H1 (cell line): ENCODE measurements around the gene AHDC1. TPM values are rescaled to one million over a fixed set of nuclear protein-coding genes. Genes with fewer than 3 reads are reported as not detected.
A peak's percentile ranks its signal among the peaks of the same experiment; 100 is the strongest.

ENCODE experiments used
- CTCF ChIA-PET: fragments of 300-600 bp; sonication (Branson Sonifier 250); formaldehyde crosslinking; loops from one replicate; lab custom pipeline; 2021; ENCODE audit not compliant: partially characterized antibody; lab: Charles Lee
- POLR2A ChIA-PET: fragments of 300-600 bp; sonication (Branson Sonifier 250); formaldehyde crosslinking; loops from one replicate; lab custom pipeline; 2021; ENCODE audit warnings: inconsistent platforms; ENCODE audit not compliant: partially characterized antibody; lab: Charles Lee
- DNase-seq, 2 experiments: peaks; one replicate each; pipeline versions ENCODE4 v3.0.0 to v3.0.0-alpha.2; 2010 to 2022; ENCODE audit warnings: low spot score in 2 of 2, low read depth in 1 of 2, mixed read lengths in 1 of 2
- FAIRE-seq: peaks from 2 replicates; lab custom pipeline; 2011; peaks lifted over from hg19 to GRCh38; lab: Jason Lieb, UNC
- H2AFZ ChIP-seq: 2 replicates; pipeline ENCODE4 v1.8.1; 2012; ENCODE audit warnings: low read length, inconsistent platforms
- H2AK5ac ChIP-seq: 2 replicates; pipeline ENCODE4 v1.6.1; 2013; ENCODE audit warnings: low read depth, low read length
- H2BK120ac ChIP-seq: replicated peaks from 2 replicates; pipeline ENCODE3; 2013; ENCODE audit warnings: low read depth, low read length, inconsistent platforms
- H2BK12ac ChIP-seq: 2 replicates; pipeline ENCODE4 v1.6.1; 2013; ENCODE audit warnings: low read depth, low read length
- H2BK15ac ChIP-seq: 2 replicates; pipeline ENCODE4 v1.6.1; 2013; ENCODE audit warnings: low read length
- H2BK20ac ChIP-seq: 2 replicates; pipeline ENCODE4 v1.6.1; 2013; ENCODE audit warnings: low read length
- H2BK5ac ChIP-seq: 2 replicates; pipeline ENCODE4 v1.6.1; 2013; ENCODE audit warnings: low read depth, low read length
- H3K14ac ChIP-seq: 2 replicates; pipeline ENCODE4 v1.6.1; 2013; ENCODE audit warnings: inconsistent platforms; ENCODE audit not compliant: insufficient read length
- H3K18ac ChIP-seq: 2 replicates; pipeline ENCODE4 v1.6.1; 2013; ENCODE audit warnings: low read length; ENCODE audit errors: extremely low read depth
- H3K23ac ChIP-seq: 2 replicates; pipeline ENCODE4 v1.6.1; 2013; ENCODE audit warnings: inconsistent platforms; ENCODE audit not compliant: insufficient read length
- H3K23me2 ChIP-seq: 2 replicates; pipeline ENCODE4 v1.6.1; 2013; ENCODE audit warnings: low read depth, low read length
- H3K27ac ChIP-seq: 2 replicates; pipeline ENCODE4 v1.6.1; 2011; ENCODE audit warnings: low read depth, low read length, inconsistent platforms
- H3K27me3 ChIP-seq, 4 experiments: replicated peaks in 1 of 4; 1 replicate in 1 of 4; 2 replicates in 3 of 4; pipeline versions ENCODE4 v1.6.1 to v1.8.1; 2011 to 2013; ENCODE audit warnings: low read length in 3 of 4, mild to moderate bottlenecking in 3 of 4, inconsistent platforms in 2 of 4, mixed read lengths in 2 of 4, moderate library complexity in 1 of 4; ENCODE audit not compliant: control insufficient read depth in 3 of 4, insufficient read depth in 3 of 4; ENCODE audit errors: extremely low read depth in 1 of 4
- H3K36me3 ChIP-seq, 4 experiments: 2 replicates each; pipeline versions ENCODE4 v1.6.1 to v1.8.1; 2011 to 2013; ENCODE audit warnings: mild to moderate bottlenecking in 4 of 4, low read length in 3 of 4, moderate library complexity in 2 of 4, control low read depth in 1 of 4, inconsistent platforms in 1 of 4; ENCODE audit not compliant: insufficient read depth in 4 of 4, control insufficient read depth in 2 of 4
- H3K4ac ChIP-seq: replicated peaks from 2 replicates; pipeline ENCODE3; 2013; ENCODE audit warnings: low read length, low read depth, mixed read lengths, inconsistent platforms; ENCODE audit not compliant: insufficient read length
- H3K4me1 ChIP-seq, 4 experiments: replicated peaks in 1 of 4; 1 replicate in 1 of 4; 2 replicates in 3 of 4; pipeline versions ENCODE4 v1.6.1 to v1.8.1; 2011 to 2013; ENCODE audit warnings: low read length in 3 of 4, inconsistent platforms in 2 of 4, mixed read lengths in 1 of 4; ENCODE audit not compliant: insufficient read depth in 4 of 4, control insufficient read depth in 3 of 4
- H3K4me2 ChIP-seq, 2 experiments: 2 replicates each; pipeline versions ENCODE4 v1.6.1 to v1.8.1; 2011 to 2013; ENCODE audit warnings: low read depth in 2 of 2, low read length in 2 of 2, control low read depth in 1 of 2, inconsistent platforms in 1 of 2, mild to moderate bottlenecking in 1 of 2; ENCODE audit not compliant: insufficient read depth in 1 of 2
- H3K4me3 ChIP-seq, 4 experiments: fragments of 200-600, 300-600 bp in 1 of 4; sonication (generic), shearing (Covaris generic), sonication (Bioruptor Twin) in 1 of 4; 2 replicates each; pipeline versions ENCODE4 v1.5.1 to v1.8.1; 2011 to 2016; ENCODE audit warnings: low read length in 4 of 4, low read depth in 3 of 4, control low read depth in 2 of 4, inconsistent platforms in 2 of 4, mild to moderate bottlenecking in 2 of 4, mixed read lengths in 1 of 4, moderate library complexity in 1 of 4; ENCODE audit not compliant: insufficient read depth in 2 of 4; ENCODE audit errors: extremely low read depth in 1 of 4
- H3K56ac ChIP-seq: replicated peaks from 2 replicates; pipeline ENCODE3; 2013; ENCODE audit warnings: low read depth, mild to moderate bottlenecking, mixed read lengths, low read length, inconsistent platforms; ENCODE audit not compliant: insufficient read length
- H3K79me1 ChIP-seq: 2 replicates; pipeline ENCODE4 v1.6.1; 2013; ENCODE audit warnings: low read depth, low read length, control low read depth
- H3K79me2 ChIP-seq, 2 experiments: 2 replicates each; pipeline versions ENCODE4 v1.6.1 to v1.8.1; 2012 to 2013; ENCODE audit warnings: low read length in 2 of 2, mild to moderate bottlenecking in 2 of 2, inconsistent platforms in 1 of 2; ENCODE audit not compliant: insufficient read depth in 2 of 2, control insufficient read depth in 1 of 2
- H3K9ac ChIP-seq, 4 experiments: replicated peaks in 1 of 4; 1 replicate in 1 of 4; 2 replicates in 3 of 4; pipeline versions ENCODE4 v1.6.1 to v1.8.1; 2011 to 2013; ENCODE audit warnings: low read depth in 3 of 4, low read length in 3 of 4, control low read depth in 2 of 4, mild to moderate bottlenecking in 2 of 4, moderate library complexity in 2 of 4, inconsistent platforms in 1 of 4; ENCODE audit errors: extremely low read depth in 1 of 4
- H3K9me3 ChIP-seq, 2 experiments: 2 replicates each; pipeline versions ENCODE4 v1.6.1 to v1.8.1; 2012 to 2013; ENCODE audit warnings: mild to moderate bottlenecking in 2 of 2, moderate library complexity in 2 of 2, control low read depth in 1 of 2, inconsistent platforms in 1 of 2, low read depth in 1 of 2, low read length in 1 of 2, mixed read lengths in 1 of 2; ENCODE audit not compliant: insufficient read depth in 2 of 2
- H4K20me1 ChIP-seq, 2 experiments: replicated peaks in 1 of 2; 2 replicates each; pipeline versions ENCODE3 to v1.8.1; 2011 to 2013; ENCODE audit warnings: inconsistent platforms in 2 of 2, low read length in 2 of 2, mild to moderate bottlenecking in 1 of 2; ENCODE audit not compliant: insufficient read depth in 2 of 2, control insufficient read depth in 1 of 2
- H4K5ac ChIP-seq: 2 replicates; pipeline ENCODE4 v1.6.1; 2013; ENCODE audit warnings: low read length, low read depth, mixed read lengths, inconsistent platforms; ENCODE audit not compliant: insufficient read length
- H4K8ac ChIP-seq: 2 replicates; pipeline ENCODE4 v1.8.0; 2013; ENCODE audit warnings: mild to moderate bottlenecking, moderate library complexity, low read length, inconsistent platforms; ENCODE audit not compliant: insufficient read depth; ENCODE audit errors: extremely low read depth
- H4K91ac ChIP-seq: replicated peaks from 2 replicates; pipeline ENCODE3; 2013; ENCODE audit warnings: low read length, mixed read lengths, inconsistent platforms; ENCODE audit not compliant: insufficient read length
- KDM1A ChIP-seq: fragments of 200-600, 300-600 bp; sonication (generic); IDR thresholded peaks from 2 replicates; pipeline ENCODE4 v1.7.1; 2016; ENCODE audit warnings: mild to moderate bottlenecking, low read length, borderline replicate concordance
- NRF1 ChIP-seq: IDR thresholded peaks from 2 replicates; pipeline ENCODE4 v1.6.1; 2011; ENCODE audit warnings: mild to moderate bottlenecking, low read depth, low read length, improper control_type of control experiment
- POU5F1 ChIP-seq: IDR thresholded peaks from 2 replicates; pipeline ENCODE4 v1.6.1; 2011; ENCODE audit warnings: low read depth, mild to moderate bottlenecking, low read length, moderate library complexity
- RAD21 ChIP-seq, 2 experiments: IDR thresholded peaks in 1 of 2; conservative IDR thresholded peaks in 1 of 2; 2 replicates each; pipeline ENCODE4 v1.6.1; 2011; ENCODE audit warnings: low read depth in 2 of 2, low read length in 2 of 2, improper control_type of control experiment in 1 of 2, inconsistent platforms in 1 of 2, mild to moderate bottlenecking in 1 of 2, moderate library complexity in 1 of 2
- TAF1 ChIP-seq: IDR thresholded peaks from 2 replicates; pipeline ENCODE4 v1.6.1; 2011; ENCODE audit warnings: mild to moderate bottlenecking, low read depth, low read length
- WGBS, 2 experiments: shearing (Covaris generic) in 1 of 2; methylation state at CpG; one replicate each; pipeline versions ENCODE4 v1.1.6 to v1.1.7; 2013 to 2015; ENCODE audit warnings: low lambda C conversion rate in 2 of 2, mixed read lengths in 2 of 2, inconsistent platforms in 1 of 2, low coverage in 1 of 2, missing lambda C conversion rate in 1 of 2; ENCODE audit not compliant: insufficient replicate concordance in 2 of 2, insufficient coverage in 1 of 2, insufficient read length in 1 of 2; ENCODE audit errors: extremely low coverage in 1 of 2, missing lambda C conversion rate in 1 of 2; 5-methylcytosine and 5-hydroxymethylcytosine counted together
- polyA plus RNA-seq, 7 experiments: library from polyadenylated mRNA; depleted of rRNA in 3 of 7; stranded (reverse) in 5 of 7; unstranded in 2 of 7; fragments of >200 nt in 5 of 7; fragments of 200-250 nt in 2 of 7; gene quantifications; 1 replicate in 5 of 7; 2 replicates in 1 of 7; 4 replicates in 1 of 7; pipeline versions ENCODE4 v1.2.1 to v1.2.3, GENCODE V29; 2011 to 2013; ENCODE audit warnings: missing spikeins in 2 of 7, mixed read lengths in 2 of 7
- total RNA-seq: library from RNA; stranded (reverse); fragmentation: NEBNext Ultra II Directional; extraction: Animal tissue kit (Norgen Biotek cat#: 25700); gene quantifications from 2 replicates; pipeline ENCODE4 v1.2.1, GENCODE V29; 2021

AHDC1 gene
- total and polyA plus RNA-seq, 2 of the 8 experiments (the other 6 are each of a cell fraction or from before 2014, with no cell fraction given), result 4.4 to 35.1 TPM

DNA sequence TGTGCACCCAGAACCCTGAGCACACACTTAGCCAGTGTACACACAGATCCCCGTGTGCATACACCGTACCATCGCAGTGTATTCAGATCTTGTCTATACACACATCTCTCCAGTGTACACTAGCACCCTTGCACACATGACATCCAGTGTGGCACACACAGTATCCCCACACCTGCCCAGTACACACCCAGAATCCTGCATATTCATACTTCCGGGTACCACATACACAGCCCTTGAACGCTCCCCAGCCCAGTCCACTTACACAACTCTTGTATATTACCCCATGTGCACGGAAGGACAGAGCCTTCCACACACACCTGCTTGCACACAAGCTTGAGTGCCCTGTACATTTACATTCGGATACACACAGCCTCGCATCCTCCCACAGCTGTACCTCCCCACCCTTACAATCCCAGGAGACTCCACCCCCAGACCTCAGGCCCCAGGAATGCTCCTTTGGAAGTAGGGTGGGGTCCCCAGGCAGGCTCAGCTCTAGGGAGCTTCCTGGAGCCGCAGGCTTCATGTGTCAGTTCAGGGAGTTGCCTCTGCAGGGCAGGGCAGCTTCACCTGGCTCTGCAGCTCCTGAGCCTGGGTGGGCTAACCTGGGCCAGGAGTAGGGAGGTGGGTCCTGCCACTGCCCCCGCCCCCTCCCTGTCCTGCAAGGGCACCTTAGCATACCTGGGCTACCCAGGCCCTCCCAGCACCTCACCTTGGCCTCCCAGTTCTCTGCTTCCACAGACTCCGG is 46.2 kb downstream of the AHDC1 start:
- 80% methylated on average over 11 of the region's 11 CpGs; no CpG with 5 or more reads in 1 of the 2 experiments for WGBS, 2 experiments
- Histone ChIP-seq H4K5ac (no peak overlapping the region), H4K20me1 (peaks cover 1 to 19% of the 10 kb centered on the region in 2 experiments), H2AK5ac (peak overlapping the region; percentile 44; the same call in 1 of the 2 replicates), H3K36me3 (peaks cover 0 to 3% (median 0%) of the 10 kb centered on the region in 4 experiments; a peak in 1 of 8 replicates), H3K4me2 (peak overlapping the region; percentile 26 to 31), H3K56ac (no peak overlapping the region), H3K23me2 (peaks cover 2% of the 10 kb centered on the region; the same call in 1 of the 2 replicates), H3K27ac (no peak overlapping the region; the same call in 1 of the 2 replicates), H2BK15ac (peak overlapping the region; percentile 83; the same call in 1 of the 2 replicates), H2BK20ac (0 out of 2 replicates have a peak overlapping the region, but pooled peaks have one; percentile 77), H2BK12ac (peak overlapping the region; percentile 94; the same call in 1 of the 2 replicates), H4K91ac (peak overlapping the region; percentile 5), H2BK5ac (peak overlapping the region; percentile 22; the same call in 1 of the 2 replicates), H4K8ac (peak overlapping the region; percentile 28; the same call in 1 of the 2 replicates), H3K27me3 (no peaks in the 10 kb centered on the region; a peak in 1 of 7 replicates), H2BK120ac (peak overlapping the region; percentile 34), H3K4me3 (peak overlapping the region in 2 of 4 experiments; percentile 1 to 42; a peak in 2 of 8 replicates), H2AFZ (no peak overlapping the region), H3K14ac (no peak overlapping the region), H3K4ac (peak overlapping the region; percentile 95), H3K79me2 (peaks cover 0 to 17% of the 10 kb centered on the region in 2 experiments; a peak in 2 of 4 replicates), H3K18ac (peak overlapping the region; percentile 95), H3K9ac (0 out of 7 replicates have a peak overlapping the region, but pooled peaks of 1 of the 4 experiments have one; percentile 7), H3K79me1 (peaks cover 10% of the 10 kb centered on the region), H3K23ac (no peak overlapping the region), H3K9me3 (no peaks in the 10 kb centered on the region), H3K4me1 (peaks cover 13 to 48% (median 25%) of the 10 kb centered on the region in 4 experiments)
- FAIRE-seq, result no peak
- ChIA-PET CTCF (interaction anchor here (0.6 to 56.1 kb wide), 33 partner anchors 5 to 655 kb away, joined by 3 to 1807 read pairs (median 6); partner anchors contain the start of genes AHDC1, MAP3K6 and WASF2), POLR2A (interaction anchor here (0.6 to 24.3 kb wide), 19 partner anchors 10 to 155 kb away, joined by 3 to 350 read pairs (median 7); partner anchors contain the start of gene AHDC1)
- no peak for TF ChIP-seq TAF1
- peak; percentile 16 to 45; a peak in 1 of 4 replicates for TF ChIP-seq RAD21 (IDR thresholded peaks at IDR 0.05 in 1 of 2, conservative IDR thresholded peaks at IDR 0.05 in 1 of 2; ENCODE audit: low read depth in 2 of 2, low read length in 2 of 2)
- TF ChIP-seq KDM1A, result peak; percentile 42; the same call in 1 of the 2 replicates
- no peak for TF ChIP-seq POU5F1
- TF ChIP-seq NRF1, result no peak
- no peak for DNase-seq
